Hepatocyte (in vitro differentiated cells): Measurements from ENCODE around the gene LNPEP.

Experiments used
- EZH2 ChIP-seq: fragments of 200-600 bp; sonication (generic); IDR thresholded peaks from 2 replicates; pipeline ENCODE4 v1.6.1; 2016; ENCODE audit warnings: antibody characterized with exemption, mild to moderate bottlenecking, borderline replicate concordance
- EZH2phosphoT487 ChIP-seq: fragments of 200-600 bp; sonication (generic); IDR thresholded peaks from one replicate; pipeline ENCODE4 v1.6.1; 2018; ENCODE audit warnings: antibody characterized with exemption, mild to moderate bottlenecking, low read depth, moderate library complexity; ENCODE audit not compliant: unreplicated experiment, severe bottlenecking
- TF ChIP-seq, protein P1 (sequence below): fragments of 200-600 bp; sonication (generic); IDR thresholded peaks from 2 replicates; pipeline ENCODE4 v1.5.1; 2016; ENCODE audit warnings: antibody characterized with exemption, mild to moderate bottlenecking; ENCODE audit not compliant: poor library complexity

- TF ChIP-seq, protein P1, sequence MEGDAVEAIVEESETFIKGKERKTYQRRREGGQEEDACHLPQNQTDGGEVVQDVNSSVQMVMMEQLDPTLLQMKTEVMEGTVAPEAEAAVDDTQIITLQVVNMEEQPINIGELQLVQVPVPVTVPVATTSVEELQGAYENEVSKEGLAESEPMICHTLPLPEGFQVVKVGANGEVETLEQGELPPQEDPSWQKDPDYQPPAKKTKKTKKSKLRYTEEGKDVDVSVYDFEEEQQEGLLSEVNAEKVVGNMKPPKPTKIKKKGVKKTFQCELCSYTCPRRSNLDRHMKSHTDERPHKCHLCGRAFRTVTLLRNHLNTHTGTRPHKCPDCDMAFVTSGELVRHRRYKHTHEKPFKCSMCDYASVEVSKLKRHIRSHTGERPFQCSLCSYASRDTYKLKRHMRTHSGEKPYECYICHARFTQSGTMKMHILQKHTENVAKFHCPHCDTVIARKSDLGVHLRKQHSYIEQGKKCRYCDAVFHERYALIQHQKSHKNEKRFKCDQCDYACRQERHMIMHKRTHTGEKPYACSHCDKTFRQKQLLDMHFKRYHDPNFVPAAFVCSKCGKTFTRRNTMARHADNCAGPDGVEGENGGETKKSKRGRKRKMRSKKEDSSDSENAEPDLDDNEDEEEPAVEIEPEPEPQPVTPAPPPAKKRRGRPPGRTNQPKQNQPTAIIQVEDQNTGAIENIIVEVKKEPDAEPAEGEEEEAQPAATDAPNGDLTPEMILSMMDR: no peak
- TF ChIP-seq EZH2phosphoT487 (no peak), EZH2 (no peak)
Measured at GRCh38 chr5:97019435-97020117, 83.7 kb downstream of the LNPEP start.
